Naive thymus-derived CD4-positive, alpha-beta T cell (primary cell): ENCODE data around the gene OXLD1. TPM values are rescaled to one million over a fixed set of nuclear protein-coding genes. Genes with fewer than 3 reads are reported as not detected.

Source experiments
- ATAC-seq: fragments of 150-1000 bp; cut with Tn5 transposase; 2 replicates; pipeline ENCODE4 v1.10.0; 2021; ENCODE audit warnings: mild to moderate bottlenecking, moderate library complexity
- CTCF ChIA-PET: fragments of 350-600 bp; sonication (Branson Sonifier 250); formaldehyde crosslinking; loops from one replicate; lab custom pipeline; 2021; ENCODE audit warnings: antibody characterized with exemption; lab: Charles Lee
- POLR2A ChIA-PET: fragments of 350-600 bp; sonication (Branson Sonifier 250); formaldehyde crosslinking; loops from one replicate; lab custom pipeline; 2021; ENCODE audit warnings: antibody characterized with exemption, inconsistent platforms; lab: Charles Lee
- DNase-seq, 9 donors: peaks; one replicate each; pipeline versions ENCODE4 v3.0.0 to v3.0.0-alpha.2; 2020 to 2022; ENCODE audit warnings: mixed read lengths in 1 of 9
- H3K27ac ChIP-seq: one replicate; pipeline ENCODE4 v1.7.0; 2013; ENCODE audit warnings: mild to moderate bottlenecking, low read depth, low read length, moderate library complexity
- H3K27me3 ChIP-seq, 2 donors: one replicate each; pipeline ENCODE4 v1.7.0; 2013; ENCODE audit warnings: low read length in 2 of 2, mild to moderate bottlenecking in 2 of 2, moderate library complexity in 2 of 2; ENCODE audit not compliant: control insufficient read depth in 2 of 2, insufficient read depth in 2 of 2
- H3K36me3 ChIP-seq, 3 experiments: 1 replicate in 2 of 3; 2 replicates in 1 of 3; pipeline ENCODE4 v1.7.0; 2013; ENCODE audit warnings: low read length in 3 of 3, mild to moderate bottlenecking in 3 of 3, moderate library complexity in 1 of 3; ENCODE audit not compliant: insufficient read depth in 3 of 3, control insufficient read depth in 2 of 3
- H3K4me1 ChIP-seq, 2 donors: one replicate each; pipeline ENCODE4 v1.7.0; 2013; ENCODE audit warnings: low read length in 2 of 2, mild to moderate bottlenecking in 2 of 2, moderate library complexity in 1 of 2; ENCODE audit not compliant: control insufficient read depth in 2 of 2, insufficient read depth in 2 of 2
- H3K4me3 ChIP-seq: 2 replicates; pipeline ENCODE4 v1.7.0; 2013; ENCODE audit warnings: mild to moderate bottlenecking, low read length
- H3K9me3 ChIP-seq, 3 experiments: 1 replicate in 2 of 3; 2 replicates in 1 of 3; pipeline ENCODE4 v1.7.0; 2013; ENCODE audit warnings: low read length in 3 of 3; ENCODE audit not compliant: control insufficient read depth in 2 of 3
- H3K27ac Mint-ChIP-seq, 9 donors: one replicate each; pipeline ENCODE4 v1.8.0; 2020 to 2022; ENCODE audit warnings: mixed read lengths in 9 of 9, mild to moderate bottlenecking in 8 of 9, moderate library complexity in 5 of 9, inconsistent platforms in 2 of 9
- H3K27me3 Mint-ChIP-seq, 5 donors: one replicate each; pipeline ENCODE4 v1.8.0; 2021 to 2022; ENCODE audit warnings: mixed read lengths in 5 of 5, mild to moderate bottlenecking in 1 of 5
- H3K36me3 Mint-ChIP-seq, 5 donors: one replicate each; pipeline ENCODE4 v1.8.0; 2020 to 2022; ENCODE audit warnings: mixed read lengths in 5 of 5, mild to moderate bottlenecking in 3 of 5, inconsistent platforms in 1 of 5
- H3K4me1 Mint-ChIP-seq, 7 donors: one replicate each; pipeline ENCODE4 v1.8.0; 2020 to 2022; ENCODE audit warnings: mixed read lengths in 7 of 7, mild to moderate bottlenecking in 3 of 7, inconsistent platforms in 1 of 7
- H3K4me3 Mint-ChIP-seq, 10 donors: one replicate each; pipeline ENCODE4 v1.8.0; 2020 to 2022; ENCODE audit warnings: mild to moderate bottlenecking in 10 of 10, mixed read lengths in 10 of 10, moderate library complexity in 6 of 10, inconsistent platforms in 2 of 10
- H3K9me3 Mint-ChIP-seq, 11 donors: one replicate each; pipeline ENCODE4 v1.8.0; 2020 to 2022; ENCODE audit warnings: mixed read lengths in 11 of 11, mild to moderate bottlenecking in 4 of 11, inconsistent platforms in 1 of 11, moderate library complexity in 1 of 11
- intact Hi-C, 2 donors: fragments of 100-400 bp; cut with micrococcal nuclease; formaldehyde crosslinking; loops; one replicate each; pipeline ENCODE4 v1.15.1; 2023
- polyA plus RNA-seq, 2 donors: library from polyadenylated mRNA; unstranded; fragments of 300-500 nt; fragmentation: Illumina TruSeq; gene quantifications; one replicate each; pipeline ENCODE4 v1.2.3, GENCODE V29; 2021
- total RNA-seq, 6 experiments: library from RNA in 5 of 6; stranded (reverse) in 5 of 6; gene quantifications; 1 replicate in 5 of 6; 2 replicates in 1 of 6; pipeline ENCODE4 v1.2.3 and lab custom pipeline; 2021 to 2026

The OXLD1 gene
- total and polyA plus RNA-seq, 7 experiments from 2014 or later, result 35.9 to 123 (median 58.5) TPM

DNA sequence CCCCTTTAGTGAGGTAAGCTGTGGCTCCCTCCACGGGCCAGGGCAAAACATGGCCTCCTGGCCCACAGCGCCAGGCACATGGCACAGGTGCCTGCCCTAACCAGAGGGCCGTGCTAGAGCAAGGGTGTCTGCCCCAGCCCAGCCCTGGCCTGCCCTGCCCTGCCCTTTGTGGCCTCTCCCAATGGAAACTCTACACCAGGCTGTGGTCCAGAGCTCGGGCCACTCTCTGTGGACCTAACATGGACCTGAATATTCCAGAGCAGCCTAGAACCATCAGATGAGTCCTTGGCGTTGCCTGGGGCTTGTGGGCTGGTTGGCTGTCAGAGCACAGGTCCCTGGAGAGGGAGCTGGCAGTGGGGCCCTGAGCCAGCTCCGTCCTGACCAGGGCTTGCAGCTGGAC, 28.8 kb upstream of the OXLD1 start:
- POLR2A ChIA-PET, result interaction anchor here (2.4 kb wide), 1 partner anchor 11 kb away, joined by 8 read pairs; the partner anchor contains the start of genes ARL16 and HGS
- Mint-ChIP-seq H3K9me3 (no peaks in the 10 kb centered on the region), H3K36me3 (peaks cover 0 to 28% (median 0%) of the 10 kb centered on the region in 5 donors), H3K27ac (no peak overlapping the region), H3K27me3 (no peaks in the 10 kb centered on the region), H3K4me1 (peaks cover 0 to 5% (median 0%) of the 10 kb centered on the region in 7 donors), H3K4me3 (no peak overlapping the region)
- Histone ChIP-seq H3K4me3 (no peak overlapping the region), H3K27ac (no peak overlapping the region), H3K27me3 (no peaks in the 10 kb centered on the region), H3K9me3 (no peaks in the 10 kb centered on the region), H3K36me3 (peaks cover 4 to 89% (median 7%) of the 10 kb centered on the region in 3 experiments), H3K4me1 (no peaks in the 10 kb centered on the region)
- CTCF ChIA-PET, result interaction anchor here (1.3 kb wide), 1 partner anchor 10 kb away, joined by 4 read pairs; no protein-coding TSS in a partner anchor
- ATAC-seq (no peak), DNase-seq (no peak)
- intact Hi-C loops, result no loop called here

DNA sequence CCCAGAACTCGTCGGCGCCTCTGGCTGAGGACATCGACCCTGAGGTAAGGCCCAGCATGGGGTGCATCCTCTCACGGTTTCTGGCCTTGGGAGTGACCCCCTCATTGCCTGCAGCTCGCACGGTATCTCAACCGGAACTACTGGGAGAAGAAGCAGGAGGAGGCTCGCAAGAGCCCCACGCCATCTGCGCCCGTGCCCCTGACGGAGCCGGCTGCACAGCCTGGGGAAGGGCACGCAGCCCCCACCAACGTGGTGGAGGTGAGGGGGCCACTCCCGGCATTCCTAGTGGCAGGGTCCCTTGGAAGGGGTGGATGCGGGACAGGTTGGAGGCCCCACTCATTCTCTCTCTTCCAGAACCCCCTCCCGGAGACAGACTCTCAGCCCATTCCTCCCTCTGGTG, 28.4 kb upstream of the OXLD1 start:
- POLR2A ChIA-PET, result interaction anchor here (2.4 kb wide), 1 partner anchor 11 kb away, joined by 8 read pairs; the partner anchor contains the start of genes ARL16 and HGS
- H3K27ac ChIP-seq, result no peak overlapping the region
- no peak overlapping the region for H3K27ac Mint-ChIP-seq
- H3K36me3 ChIP-seq, result peaks cover 4 to 92% (median 7%) of the 10 kb centered on the region in 3 experiments
- H3K4me1 ChIP-seq, result no peaks in the 10 kb centered on the region
- no peaks in the 10 kb centered on the region for H3K27me3 ChIP-seq
- H3K4me3 ChIP-seq, result no peak overlapping the region
- peaks cover 0 to 5% (median 0%) of the 10 kb centered on the region in 7 donors for H3K4me1 Mint-ChIP-seq
- intact Hi-C loops, result no loop called here
- H3K9me3 Mint-ChIP-seq, result no peaks in the 10 kb centered on the region
- no peak overlapping the region for H3K4me3 Mint-ChIP-seq
- ATAC-seq (no peak), DNase-seq (no peak)
- no peaks in the 10 kb centered on the region for H3K9me3 ChIP-seq
- no peaks in the 10 kb centered on the region for H3K27me3 Mint-ChIP-seq
- H3K36me3 Mint-ChIP-seq, result peaks cover 0 to 28% (median 0%) of the 10 kb centered on the region in 5 donors
- CTCF ChIA-PET, result no interaction called here

DNA sequence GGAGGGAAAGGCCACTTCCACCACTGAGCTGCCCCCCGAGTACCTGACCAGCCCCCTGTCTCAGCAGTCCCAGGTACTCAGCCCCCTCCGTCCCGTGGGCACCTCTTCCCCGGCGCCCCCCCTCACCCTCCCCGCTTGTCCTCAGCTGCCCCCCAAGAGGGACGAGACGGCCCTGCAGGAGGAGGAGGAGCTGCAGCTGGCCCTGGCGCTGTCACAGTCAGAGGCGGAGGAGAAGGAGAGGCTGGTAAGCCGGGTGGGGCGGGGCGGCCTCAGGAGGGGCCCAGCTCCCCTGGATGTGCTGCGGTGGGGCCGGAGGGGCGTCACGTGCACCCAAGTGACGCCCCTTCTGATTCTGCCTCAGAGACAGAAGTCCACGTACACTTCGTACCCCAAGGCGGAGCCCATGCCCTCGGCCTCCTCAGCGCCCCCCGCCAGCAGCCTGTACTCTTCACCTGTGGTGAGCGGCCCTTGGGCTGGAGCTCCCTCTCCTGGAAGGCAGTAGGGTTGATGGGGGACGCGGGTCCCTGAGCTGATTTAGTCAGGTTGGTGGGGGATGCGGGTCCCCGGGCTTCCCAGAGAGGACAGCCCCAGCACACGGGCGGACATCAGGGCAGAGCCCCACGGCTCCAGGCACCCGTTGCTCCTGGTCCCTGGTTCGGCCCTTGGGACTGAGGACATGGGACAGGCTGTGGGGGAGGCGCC, 27.3 kb upstream of the OXLD1 start:
- ChIA-PET POLR2A (interaction anchor here (1.1 kb wide), 1 partner anchor 9 kb away, joined by 3 read pairs; the partner anchor contains the start of gene MRPL12), CTCF (no interaction called here)
- Mint-ChIP-seq H3K4me1 (peaks cover 0 to 10% (median 5%) of the 10 kb centered on the region in 7 donors), H3K27ac (no peak overlapping the region), H3K36me3 (peaks cover 0 to 37% (median 0%) of the 10 kb centered on the region in 5 donors), H3K4me3 (no peak overlapping the region), H3K9me3 (no peaks in the 10 kb centered on the region), H3K27me3 (no peaks in the 10 kb centered on the region)
- Histone ChIP-seq H3K4me1 (no peaks in the 10 kb centered on the region), H3K27me3 (no peaks in the 10 kb centered on the region), H3K4me3 (no peak overlapping the region), H3K27ac (no peak overlapping the region), H3K36me3 (peaks cover 4 to 99% (median 13%) of the 10 kb centered on the region in 3 experiments), H3K9me3 (no peaks in the 10 kb centered on the region)
- ATAC-seq, result no peak
- intact Hi-C loops, result no loop called here
- no peak for DNase-seq

DNA sequence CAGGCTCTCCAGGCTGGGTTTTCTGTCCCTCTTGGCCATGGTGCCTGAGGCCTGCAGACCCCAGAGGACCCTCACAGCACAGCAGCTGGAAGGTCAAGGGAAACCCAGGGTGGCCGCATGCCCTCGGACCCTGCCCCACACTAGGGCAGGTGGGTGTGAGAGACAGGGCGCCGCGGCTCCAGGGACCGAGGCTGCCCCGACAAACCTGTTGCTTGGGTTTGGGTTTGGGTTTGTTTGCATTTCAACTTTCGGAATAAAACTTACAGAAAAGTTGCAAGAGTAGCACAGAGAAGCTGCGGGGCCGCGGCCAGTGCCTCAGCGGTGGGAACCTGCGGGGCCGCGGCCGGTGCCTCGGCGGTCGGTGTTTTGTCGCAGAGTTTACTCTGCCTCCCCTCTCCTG, 25.2 kb upstream of the OXLD1 start:
- no peak for DNase-seq
- Histone ChIP-seq H3K36me3 (peaks cover 4 to 99% (median 22%) of the 10 kb centered on the region in 3 experiments), H3K9me3 (no peaks in the 10 kb centered on the region), H3K4me3 (no peak overlapping the region), H3K27ac (no peak overlapping the region), H3K4me1 (no peaks in the 10 kb centered on the region), H3K27me3 (no peaks in the 10 kb centered on the region)
- ChIA-PET POLR2A (interaction anchor here (0.7 kb wide), 1 partner anchor 189 kb away, joined by 3 read pairs; no protein-coding TSS in a partner anchor), CTCF (no interaction called here)
- ATAC-seq, result no peak
- Mint-ChIP-seq H3K9me3 (no peaks in the 10 kb centered on the region), H3K36me3 (peaks cover 0 to 28% (median 0%) of the 10 kb centered on the region in 5 donors), H3K27me3 (no peaks in the 10 kb centered on the region), H3K4me3 (no peak overlapping the region), H3K4me1 (peaks cover 0 to 18% (median 7%) of the 10 kb centered on the region in 7 donors), H3K27ac (no peak overlapping the region)
- intact Hi-C loops, result no loop called here

DNA sequence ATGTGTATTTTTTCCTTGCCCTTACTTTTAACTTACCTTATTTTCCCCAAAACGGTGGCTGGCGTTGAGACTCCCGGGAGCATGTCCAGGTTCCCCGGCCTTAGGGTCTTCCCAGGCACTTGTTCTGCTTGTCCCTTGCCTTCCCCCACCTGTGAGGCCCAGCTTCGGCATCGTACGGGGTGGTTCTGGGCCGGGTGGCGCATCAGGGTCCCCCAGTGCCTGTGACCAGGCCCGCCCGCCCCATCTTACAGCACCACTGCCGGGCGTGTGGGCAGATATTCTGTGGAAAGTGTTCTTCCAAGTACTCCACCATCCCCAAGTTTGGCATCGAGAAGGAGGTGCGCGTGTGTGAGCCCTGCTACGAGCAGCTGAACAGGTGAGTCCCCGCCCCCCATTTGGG, 24.8 kb upstream of the OXLD1 start:
- Mint-ChIP-seq H3K27me3 (no peaks in the 10 kb centered on the region), H3K9me3 (no peaks in the 10 kb centered on the region), H3K36me3 (peaks cover 0 to 31% (median 2%) of the 10 kb centered on the region in 5 donors), H3K4me3 (no peak overlapping the region), H3K27ac (no peak overlapping the region), H3K4me1 (peaks cover 2 to 20% (median 10%) of the 10 kb centered on the region in 7 donors)
- intact Hi-C loops, result no loop called here
- DNase-seq (no peak), ATAC-seq (no peak)
- ChIA-PET POLR2A (interaction anchor here (0.7 kb wide), 1 partner anchor 188 kb away, joined by 3 read pairs; no protein-coding TSS in a partner anchor), CTCF (no interaction called here)
- Histone ChIP-seq H3K9me3 (no peaks in the 10 kb centered on the region), H3K4me3 (no peak overlapping the region), H3K27me3 (no peaks in the 10 kb centered on the region), H3K27ac (no peak overlapping the region), H3K36me3 (peaks cover 7 to 99% (median 26%) of the 10 kb centered on the region in 3 experiments), H3K4me1 (peaks cover 0 to 1% of the 10 kb centered on the region in 2 donors)

DNA sequence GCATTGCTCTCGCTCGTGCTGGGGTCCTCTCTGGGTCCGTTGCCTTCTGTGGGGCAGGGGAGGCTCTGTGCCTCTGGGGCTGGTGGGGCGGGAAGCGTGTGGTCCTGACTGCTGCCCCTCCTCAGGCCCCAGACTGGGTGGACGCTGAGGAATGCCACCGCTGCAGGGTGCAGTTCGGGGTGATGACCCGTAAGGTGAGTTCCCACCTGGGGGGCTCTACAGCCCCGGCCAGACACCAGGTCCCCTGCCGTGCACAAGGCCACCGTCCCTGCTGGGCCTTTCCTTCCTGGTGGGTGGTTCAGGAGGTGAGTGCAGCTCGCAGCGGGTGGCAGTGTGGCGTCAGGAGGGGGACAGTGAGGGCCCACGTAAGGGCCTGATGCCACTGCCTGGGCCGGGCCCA, 24.1 kb upstream of the OXLD1 start:
- no peak overlapping the region for H3K27ac Mint-ChIP-seq
- no peak for ATAC-seq
- Histone ChIP-seq H3K36me3 (peaks cover 10 to 97% (median 28%) of the 10 kb centered on the region in 3 experiments), H3K9me3 (no peaks in the 10 kb centered on the region), H3K27ac (no peak overlapping the region), H3K4me1 (peaks cover 4 to 7% of the 10 kb centered on the region in 2 donors), H3K4me3 (no peak overlapping the region), H3K27me3 (no peaks in the 10 kb centered on the region)
- no peaks in the 10 kb centered on the region for H3K27me3 Mint-ChIP-seq
- intact Hi-C loops, result no loop called here
- H3K4me3 Mint-ChIP-seq, result no peak overlapping the region
- peaks cover 7 to 24% (median 16%) of the 10 kb centered on the region in 7 donors for H3K4me1 Mint-ChIP-seq
- ChIA-PET POLR2A (no interaction called here), CTCF (no interaction called here)
- peaks cover 0 to 29% (median 4%) of the 10 kb centered on the region in 5 donors for H3K36me3 Mint-ChIP-seq
- no peak for DNase-seq
- no peaks in the 10 kb centered on the region for H3K9me3 Mint-ChIP-seq
